ENCODE measurements around the gene AGAP6.
"Not testable (repeated sequence)": the region's sequence is repeated elsewhere in the genome, so short reads cannot be mapped to it uniquely, and the experiment has no call there.

- not testable (repeated sequence) for TF ChIP-seq CTCF, POLR2A (IDR thresholded peaks at IDR 0.05)
These were observed 27.5 kb downstream of the AGAP6 start for GRCh38 chr10:50015596-50016220.
